Stimulated activated CD4-positive, alpha-beta T cell treated with anti-CD3 and anti-CD28 coated beads, Interleukin-15, amount 100 ng/mL, for 48 hours (primary cell): ENCODE measurements around the gene ZNF678.
A peak's percentile ranks its signal among the peaks of the same experiment; 100 is the strongest.

Experiments
- DNase-seq, 2 donors: peaks; one replicate each; pipeline ENCODE4 v3.0.0-alpha.2; 2020; ENCODE audit warnings: low read depth in 2 of 2

The ZNF678 gene

DNA sequence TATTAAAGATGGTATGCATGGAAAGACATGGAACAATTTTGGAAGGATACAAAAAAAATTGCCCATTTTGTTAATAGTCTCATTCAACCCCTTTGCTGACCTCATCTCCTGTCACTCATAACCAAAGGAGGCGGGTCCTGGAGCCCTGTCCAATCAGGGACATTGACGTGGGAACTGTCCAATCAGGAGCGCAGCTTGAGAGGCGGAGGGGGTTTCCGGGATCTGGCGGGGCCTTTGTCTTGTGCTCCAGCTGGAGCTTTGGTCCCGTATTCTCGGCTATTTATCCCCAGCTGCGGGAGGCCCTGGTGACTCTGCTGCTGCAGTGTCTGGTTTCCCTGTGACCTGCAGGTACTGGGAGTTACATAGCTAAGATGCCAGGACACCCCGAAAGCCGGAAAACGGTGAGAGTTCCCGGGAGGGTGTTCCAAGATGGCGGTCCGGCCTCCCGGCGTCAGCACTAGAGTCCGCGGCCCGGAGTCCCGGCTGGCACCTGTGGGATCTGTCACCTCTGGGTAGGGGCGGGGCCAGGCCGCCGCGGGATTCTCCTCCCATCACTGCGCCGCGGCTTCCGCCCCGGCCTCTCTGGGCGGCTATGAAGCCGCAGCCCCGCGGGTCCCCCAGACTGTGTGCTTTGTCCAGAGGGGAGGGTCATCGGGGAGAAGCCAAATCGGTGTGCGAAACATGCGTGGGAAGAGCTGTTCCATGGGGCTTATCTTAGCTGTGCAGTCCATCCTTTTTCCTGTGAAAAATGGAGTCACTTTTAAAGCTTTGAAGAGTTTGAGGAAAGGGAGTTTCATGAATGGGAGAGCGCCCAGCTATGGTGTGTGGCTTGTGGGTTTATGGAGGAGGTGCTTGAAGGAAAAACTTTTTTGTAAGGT lies at the start of gene ZNF678:
ZNF678 (plus strand) TSS at position 233 of the 878 bp plus-strand sequence. CDS start 87,436 bp downstream, outside the sequence.
- peak; percentile 87 for DNase-seq

DNA sequence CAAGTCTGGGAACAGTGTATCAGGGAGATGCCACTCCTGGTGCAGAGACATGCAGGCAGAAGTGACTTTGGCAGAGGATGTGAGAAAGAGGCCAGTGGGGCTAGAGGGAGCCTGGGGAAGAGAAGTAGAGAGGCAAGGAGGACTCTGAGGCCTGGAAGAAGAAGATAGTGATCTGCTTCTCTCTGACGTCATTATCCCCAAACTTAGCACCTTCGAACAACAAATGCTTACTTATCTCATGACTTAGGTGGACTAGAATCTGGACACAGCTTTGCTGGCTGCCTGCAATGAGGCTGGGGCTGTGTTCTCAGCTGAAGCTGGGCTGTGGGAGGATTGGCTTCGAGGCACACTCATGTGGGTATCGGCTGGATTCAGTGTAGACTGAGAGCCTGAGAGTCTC lies 44.5 kb upstream of the ZNF678 start:
- no peak for DNase-seq

DNA sequence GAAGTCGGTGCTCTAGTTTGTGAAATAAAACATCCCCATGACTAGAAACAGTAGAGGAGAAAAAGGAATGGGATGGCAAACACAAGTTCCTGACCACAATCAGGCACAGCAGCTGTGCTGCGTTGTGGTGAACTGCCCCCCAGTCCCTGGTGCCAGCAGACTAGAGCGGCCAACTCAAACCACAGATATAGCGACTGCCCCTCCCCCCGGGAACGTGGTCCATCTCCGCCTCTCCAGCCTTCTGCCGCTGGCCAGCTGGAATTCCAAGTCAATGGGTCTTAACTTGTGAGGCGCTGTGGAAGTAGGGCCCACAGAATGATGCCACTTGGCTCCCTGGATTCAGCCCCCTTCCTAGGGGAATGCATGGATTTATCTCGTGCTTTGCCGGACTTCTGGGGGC lies 41.6 kb upstream of the ZNF678 start:
- DNase-seq = no peak

DNA sequence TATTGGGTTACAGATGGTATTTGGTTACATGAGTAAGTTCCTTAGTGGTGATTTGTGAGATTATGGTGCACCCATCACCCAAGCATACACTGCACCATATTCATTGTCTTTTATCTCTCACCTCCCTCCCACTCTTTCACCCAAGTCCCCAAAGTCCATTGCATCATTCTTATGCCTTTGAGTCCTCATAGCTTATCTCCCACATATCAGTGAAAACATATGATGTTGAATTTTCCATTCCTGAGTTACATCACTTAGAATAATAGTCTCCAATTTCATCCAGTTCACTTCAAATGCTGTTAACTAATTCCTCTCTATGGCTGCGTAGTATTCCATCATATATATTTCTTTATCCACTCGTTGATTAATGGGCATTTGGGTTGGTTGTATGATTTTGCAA lies 36.8 kb upstream of the ZNF678 start:
- no peak for DNase-seq

DNA sequence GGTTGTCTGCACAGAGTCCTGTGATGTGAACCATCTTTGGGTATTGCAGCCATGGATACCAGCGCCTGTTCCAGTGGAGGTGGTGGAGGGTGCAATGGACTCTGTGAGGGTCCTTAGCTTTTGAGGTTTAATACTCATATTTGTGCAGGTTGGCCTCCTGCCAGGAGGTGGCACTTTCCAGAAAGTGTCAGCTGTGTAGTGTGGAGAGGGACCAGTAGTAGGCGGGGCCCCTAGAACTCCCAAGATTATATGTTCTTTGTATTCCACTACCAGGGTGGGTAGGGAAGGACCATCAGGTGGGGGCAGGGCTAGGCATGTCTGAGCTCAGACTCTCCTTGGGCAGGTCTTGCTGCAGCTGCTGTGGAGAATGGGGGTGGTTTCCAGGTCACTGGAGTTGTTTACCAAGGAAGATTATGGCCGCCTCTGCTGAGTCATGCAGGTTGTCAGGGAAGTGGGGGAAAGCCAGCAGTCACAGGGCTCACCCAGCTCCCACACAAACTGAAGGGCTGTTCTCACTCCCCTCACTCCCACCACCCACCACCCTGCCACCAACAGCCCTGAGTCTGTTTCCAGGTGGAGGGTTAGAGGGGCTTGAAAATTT lies 31.2 kb upstream of the ZNF678 start:
- DNase-seq = no peak

DNA sequence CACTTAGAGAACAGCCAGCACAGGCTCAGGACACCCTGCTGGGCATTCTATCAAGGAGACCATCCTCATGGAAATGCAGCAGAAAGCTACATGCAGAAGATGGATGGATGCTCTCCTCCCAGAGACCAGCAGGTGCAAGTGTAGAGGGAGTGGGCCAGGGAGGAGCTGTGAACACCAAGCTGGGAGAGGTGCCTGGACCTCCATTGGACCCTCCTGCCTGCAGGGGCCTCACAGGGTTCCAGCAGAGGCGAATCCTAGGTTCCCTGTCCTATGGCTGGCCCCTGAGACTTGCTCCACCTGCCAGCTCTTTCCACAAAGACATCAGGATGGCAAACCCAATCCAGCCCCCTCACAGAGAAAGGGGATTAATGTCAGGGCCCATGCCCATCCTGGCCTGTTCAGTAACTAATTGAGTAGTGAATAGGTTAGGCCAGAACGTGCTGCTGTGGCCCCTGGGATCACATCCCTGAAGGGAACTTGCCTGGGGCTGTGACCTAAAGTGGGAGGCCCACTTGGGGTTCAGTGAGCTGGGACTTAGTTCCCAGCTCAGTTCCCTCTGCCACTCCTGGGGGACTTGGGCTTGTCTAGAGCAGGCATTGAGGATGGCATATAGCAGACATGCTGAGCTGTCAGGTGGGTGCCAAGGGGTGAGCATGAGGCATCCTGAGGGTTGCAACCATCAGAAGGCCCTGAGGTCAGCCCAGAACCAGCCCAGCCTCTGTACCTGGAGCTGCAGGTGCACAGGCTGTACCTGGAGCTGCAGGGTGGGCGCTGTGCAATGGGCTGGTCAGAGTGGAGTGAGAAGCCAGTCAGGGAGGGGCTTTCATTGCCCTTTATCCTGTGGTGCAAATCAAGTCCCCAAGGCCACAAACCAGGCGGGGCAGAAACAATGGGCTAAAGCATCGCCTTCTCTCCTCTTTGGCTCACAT lies 22.9 kb upstream of the ZNF678 start:
- no peak for DNase-seq

DNA sequence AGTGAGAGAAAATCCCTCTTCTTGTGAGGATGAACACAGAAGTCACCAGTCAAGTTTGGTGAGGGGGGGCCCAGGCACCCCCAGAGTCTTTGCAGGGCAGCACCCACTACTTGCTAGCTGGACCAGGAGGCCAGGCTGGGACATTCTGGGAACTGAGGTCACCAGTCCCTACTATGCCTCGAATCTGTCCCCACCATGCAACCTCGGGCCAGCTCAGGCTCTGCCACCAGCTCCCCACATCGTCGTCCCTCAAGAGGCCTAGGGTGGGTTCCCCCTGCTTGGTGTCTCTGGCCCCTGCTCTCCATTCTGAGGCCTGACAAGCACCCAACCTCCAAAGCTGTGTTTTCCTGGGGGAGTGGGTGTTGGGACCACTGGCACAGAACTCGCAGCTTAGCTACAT lies 22.2 kb upstream of the ZNF678 start:
- DNase-seq = no peak

DNA sequence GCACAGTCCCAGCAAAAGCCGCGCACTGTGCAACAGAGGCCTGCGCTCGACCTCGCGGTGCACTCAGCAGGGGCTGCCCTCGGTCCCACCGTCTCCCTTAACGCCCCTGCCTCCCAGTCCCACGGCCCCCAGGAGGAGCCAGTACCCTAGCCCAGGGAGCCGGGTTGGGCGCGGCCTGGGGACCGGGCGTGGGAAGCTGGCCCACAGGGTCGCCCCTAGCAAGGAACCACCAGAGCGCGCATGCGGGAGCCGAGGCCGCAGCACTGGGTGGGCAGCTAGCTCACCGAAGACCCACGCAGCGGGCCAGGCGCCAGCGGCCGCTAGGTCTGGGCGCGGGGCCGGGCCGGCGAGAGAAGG lies 21.6 kb upstream of the ZNF678 start:
- DNase-seq = no peak

DNA sequence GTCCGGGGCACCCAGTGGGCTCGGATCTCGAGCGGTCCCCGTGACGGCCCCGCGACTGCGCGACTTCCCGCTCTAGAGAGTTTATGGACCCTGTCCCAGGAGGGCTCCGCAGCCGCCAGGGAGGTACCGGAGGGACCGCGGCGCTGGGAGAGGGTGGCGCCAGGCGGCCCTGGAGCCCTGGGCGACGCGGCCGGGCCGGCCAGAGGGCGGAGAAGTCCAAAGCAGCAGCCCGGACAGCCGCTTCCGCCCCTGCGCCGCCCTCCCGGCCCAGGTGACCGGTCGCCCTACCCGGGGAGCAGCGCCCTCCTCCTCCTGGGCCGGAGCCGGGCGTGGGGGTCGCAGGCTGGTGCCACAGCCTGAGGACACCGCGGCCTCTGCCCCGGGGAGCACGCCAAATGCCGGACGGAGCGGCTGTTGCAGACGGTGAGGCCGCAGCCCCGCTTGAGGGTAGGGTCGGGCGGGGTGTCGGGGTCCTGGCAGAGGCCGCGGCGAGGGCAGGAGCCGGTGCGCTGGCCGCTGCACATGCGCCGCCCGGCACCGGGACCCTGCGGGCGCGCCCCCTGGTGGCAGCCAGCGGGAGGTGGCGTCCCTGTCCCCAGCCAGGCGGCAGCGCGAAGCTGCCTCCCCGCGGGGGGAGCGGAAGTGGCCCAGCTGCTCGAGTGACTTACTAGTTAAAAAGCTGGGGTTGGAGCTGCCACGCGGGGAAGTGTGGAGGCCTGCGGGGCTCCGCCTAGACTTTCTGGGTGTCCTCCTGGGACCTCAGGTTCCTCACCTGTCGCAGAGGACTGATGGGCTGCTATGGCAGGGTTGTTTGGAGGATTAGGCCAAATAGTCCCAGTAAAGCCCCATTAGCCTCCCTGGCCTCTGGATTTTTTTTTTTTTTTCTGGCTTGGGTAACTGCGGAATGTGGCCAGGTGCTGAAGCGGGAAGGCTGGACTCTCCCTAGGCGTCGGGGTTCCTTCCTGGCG lies 20.9 kb upstream of the ZNF678 start:
- peak; percentile 80 to 87 for DNase-seq

DNA sequence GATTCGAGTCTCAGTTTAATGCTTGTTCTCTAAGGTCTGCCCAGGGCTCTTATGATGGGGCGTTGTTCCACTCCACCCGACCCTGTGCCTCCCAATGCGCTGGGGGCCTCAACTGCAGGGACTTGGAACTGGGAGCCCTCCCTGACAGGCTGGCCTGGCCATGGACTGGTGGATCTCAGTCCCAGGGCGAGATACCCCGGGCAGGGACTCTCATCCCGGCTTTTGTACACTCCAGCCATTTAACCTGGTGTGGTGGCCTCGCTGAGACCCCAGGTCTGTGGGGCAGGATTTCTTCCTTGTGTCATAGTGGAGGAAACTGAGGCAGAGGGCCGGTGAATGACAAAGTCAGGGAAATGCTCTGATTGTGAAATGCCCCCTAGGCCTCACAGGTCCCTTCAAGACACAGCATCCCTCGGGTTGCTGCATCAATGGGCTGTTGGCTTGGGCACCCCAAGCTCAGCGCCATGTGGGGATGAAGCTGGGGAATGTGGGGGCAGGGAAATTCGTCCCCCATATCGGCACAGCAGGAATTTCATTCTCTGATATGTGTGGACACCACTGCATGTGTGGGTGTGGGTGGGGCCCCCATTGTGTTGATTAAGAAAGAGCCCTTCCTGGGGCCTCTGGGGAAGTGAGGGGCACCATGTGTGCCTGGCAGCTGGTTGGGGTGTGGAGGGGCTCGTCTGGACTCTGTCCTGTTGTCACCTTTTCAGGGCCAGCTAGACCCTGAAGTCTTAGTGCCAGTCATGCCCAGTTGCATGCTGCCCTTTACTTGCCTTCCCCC lies 19.9 kb upstream of the ZNF678 start:
- no peak for DNase-seq

DNA sequence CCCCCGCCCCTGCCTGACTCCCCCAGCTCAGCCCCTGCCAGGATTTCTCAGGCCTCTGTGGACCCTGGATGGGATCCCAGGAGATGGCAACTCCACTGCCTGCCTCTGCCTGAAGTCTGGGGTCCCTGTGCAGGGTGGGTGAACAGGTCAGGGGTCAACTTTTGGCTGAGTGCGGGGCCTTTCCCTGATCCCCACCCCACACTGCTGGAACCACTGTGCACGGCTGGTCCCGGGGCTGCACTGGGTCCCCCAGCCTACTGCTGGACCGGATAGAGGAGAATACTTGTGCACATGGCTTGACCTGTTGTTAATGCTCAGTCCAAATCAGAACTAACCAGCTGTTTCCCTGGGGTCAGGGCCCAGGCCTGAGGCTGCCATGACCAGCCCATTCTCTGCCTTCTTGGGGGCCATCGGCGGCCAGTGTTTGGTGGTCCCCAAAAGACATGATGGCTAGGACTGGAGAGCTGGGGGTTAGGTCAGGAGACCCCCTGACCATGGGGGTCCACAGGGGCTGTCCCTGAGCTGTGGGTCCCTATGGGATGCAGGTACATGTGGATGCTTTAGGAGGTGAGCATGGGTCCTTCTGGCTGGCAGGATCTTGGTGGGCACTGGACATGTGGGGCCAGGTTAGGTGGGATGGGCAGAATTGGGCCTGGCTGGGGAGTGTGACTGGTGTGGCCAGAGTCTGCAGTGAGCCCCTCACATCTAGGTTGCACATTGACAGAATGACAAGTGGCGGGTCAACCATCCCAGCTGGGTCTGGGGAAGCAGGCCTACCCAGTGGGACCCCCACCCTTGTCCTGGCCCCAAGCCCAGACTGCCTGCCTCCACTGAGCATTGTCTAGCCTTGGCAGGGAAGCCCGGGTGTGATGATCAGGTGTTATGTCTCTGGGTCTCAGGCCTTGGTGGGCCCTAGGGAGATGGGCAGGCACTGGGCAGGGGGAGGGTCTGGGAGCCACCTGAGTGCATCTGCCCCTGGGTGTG lies 19.0 kb upstream of the ZNF678 start:
- DNase-seq = no peak

DNA sequence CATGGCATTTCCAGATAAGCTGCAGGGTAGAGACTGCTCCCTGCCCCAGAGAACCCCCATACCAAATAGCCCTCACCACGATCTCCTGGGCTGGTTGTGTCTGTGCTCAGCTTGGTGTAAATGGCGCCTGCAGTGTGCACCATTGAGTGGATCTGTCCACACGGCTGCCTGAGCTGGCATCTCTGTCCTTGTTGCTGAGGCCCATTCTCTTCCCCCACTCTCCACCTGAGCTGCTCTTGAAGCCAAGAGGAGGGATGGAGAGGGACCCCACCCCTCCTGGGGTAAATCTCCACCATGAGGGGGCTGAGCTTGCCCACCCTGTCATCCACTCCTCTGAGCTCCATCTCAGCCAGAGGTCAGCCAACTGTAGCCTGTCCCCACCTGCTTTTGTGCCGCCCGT lies 18.0 kb upstream of the ZNF678 start:
- no peak for DNase-seq

DNA sequence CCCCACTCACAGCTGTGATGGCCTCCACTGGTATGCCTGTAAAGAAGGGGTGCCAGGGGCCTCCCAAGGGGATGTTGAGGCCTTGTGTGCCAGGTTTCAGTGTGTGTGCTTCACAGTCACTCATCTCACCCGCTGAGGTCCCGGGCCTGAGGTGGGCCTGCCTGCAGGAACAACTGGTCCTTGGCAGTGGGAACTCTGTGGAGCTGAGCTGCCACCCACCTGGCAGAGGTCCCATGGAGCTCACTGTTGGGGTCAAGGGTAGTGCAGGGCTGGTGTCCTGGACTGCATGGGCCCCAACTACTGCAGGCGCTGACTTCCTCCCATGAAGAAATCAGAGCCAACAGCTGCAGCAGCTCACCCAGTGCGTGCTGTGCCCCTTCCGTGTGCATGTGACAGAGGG lies 17.3 kb upstream of the ZNF678 start:
- no peak for DNase-seq

DNA sequence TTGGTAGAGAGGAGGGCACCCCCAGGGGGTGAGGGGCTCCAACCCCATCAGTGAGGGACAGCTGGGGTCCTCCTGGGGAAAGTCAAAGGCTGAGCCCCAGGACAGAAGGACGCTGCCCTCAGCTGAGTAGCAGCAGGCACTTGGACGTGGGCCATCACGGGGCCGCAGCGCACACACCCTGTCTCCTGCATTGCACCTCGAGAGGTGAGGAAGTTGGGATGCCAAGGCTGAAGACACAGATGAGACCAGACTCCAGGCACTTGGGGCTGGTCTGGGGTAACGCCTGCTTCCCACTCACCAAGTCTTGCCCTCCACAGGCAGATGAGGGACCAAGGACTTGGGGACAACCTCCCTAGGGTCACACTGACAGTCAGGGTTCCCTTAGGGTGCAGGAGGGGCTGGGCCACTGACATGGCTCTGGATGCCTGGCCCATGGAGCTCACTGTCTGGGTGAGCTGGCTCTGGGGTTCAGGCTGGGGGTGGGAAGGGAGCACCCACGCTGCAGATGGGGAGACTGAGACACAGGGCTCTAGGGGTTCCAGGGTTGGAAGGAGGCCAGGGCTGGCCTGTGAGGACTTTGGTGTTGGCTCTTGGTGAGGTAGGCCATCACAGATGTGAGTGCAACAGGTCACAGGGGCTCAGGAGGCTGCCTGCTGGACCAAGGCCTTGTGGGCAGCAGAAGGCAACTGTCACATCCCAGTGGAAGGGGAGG lies 16.6 kb upstream of the ZNF678 start:
- DNase-seq = no peak

DNA sequence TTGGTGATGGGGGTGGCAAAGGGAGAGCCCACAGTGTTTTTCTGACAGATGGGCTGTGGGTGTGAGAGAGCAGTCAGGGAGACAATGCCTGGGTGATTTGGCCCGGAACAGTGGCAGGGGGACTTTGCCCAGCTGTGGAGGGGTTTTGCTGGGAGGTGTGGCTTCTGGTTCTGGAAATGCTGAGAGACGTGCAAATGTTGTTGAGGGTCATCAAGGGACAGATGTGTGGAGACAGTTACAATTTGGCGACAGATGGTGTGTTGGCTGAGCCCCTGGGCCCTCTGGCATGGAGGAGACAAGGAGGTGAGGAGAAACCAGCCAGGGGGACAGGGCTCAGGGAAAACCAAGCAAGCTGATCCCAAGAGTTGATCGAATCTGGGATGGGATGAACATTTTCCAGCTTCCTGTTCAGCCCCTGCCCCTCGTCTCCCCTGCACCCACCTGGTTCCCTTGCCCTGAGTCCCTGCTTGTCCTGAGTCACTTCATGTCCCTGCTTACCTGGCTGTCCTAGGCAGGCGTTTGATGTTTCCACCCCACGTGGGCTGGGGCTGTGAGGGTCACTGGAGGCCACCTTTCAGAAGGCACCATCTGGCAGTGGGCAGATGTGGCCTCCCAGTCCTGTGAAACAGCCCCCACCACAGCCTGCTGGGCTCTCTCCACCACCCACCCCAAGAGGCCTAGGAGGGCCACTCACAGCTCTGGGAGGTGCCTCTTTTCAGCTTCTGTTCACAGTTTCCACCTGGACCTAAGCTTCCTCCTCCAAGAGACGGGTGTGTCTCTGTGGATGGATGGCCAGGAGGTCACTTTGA lies 15.8 kb upstream of the ZNF678 start:
- no peak for DNase-seq

DNA sequence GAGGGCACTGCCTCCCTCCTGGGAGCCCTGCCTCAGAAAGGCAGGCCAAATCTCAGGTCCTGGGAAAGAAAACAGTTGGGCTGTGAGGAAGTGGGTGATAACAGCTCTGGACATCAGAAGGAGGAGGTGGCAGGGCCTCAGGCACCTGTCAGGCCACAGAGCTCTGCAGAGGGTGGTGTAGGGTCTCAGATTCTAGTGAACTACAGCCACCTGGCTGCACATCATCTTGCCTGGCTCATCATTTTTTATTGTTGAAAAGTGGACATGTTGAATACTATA lies 15.3 kb upstream of the ZNF678 start:
- DNase-seq = no peak

DNA sequence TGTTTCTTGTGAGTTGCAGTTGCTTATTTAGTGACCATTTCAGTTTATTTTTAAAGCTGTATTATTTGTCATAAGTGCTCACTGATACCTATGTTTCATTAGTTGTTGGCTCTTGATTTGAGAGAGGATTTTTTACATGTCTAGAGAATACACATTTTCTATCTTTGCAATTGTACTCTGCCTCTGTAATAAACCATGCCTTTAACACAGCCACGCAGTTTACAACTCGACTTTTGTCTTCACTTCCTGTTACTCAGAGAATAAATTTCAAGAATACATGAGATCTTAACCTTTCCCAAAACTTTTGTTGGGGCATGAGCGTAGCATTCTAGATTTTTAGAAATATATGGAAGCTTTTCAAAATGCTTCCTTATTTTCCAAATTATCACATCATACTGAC lies 14.9 kb upstream of the ZNF678 start:
- no peak for DNase-seq

DNA sequence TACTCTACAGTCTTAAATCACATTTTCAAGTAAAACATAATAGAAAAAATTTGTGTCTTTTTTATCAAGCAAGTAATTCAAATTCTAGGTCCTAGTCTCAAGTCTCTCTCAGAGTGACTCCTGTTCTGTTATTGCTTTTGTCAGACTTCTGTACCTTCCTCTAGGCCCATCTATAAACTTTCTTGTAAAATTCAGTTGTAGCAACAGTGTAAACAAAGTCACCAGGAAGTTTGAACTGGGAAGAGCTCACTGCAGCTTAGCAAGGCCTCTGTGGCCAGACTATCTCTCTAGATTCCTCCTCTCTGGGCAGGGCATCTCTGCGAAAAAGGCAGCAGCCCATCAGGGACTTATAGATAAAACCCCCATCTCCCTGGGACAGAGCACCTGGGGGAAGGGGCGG lies 13.5 kb upstream of the ZNF678 start:
- DNase-seq = no peak
